Smooth muscle cell (in vitro differentiated cells): ENCODE measurements around the gene ETV6. TPM values are rescaled to one million over a fixed set of nuclear protein-coding genes. Genes with fewer than 3 reads are reported as not detected.

Experiments
- DNase-seq: peaks from one replicate; lab custom pipeline; 2025; ENCODE audit not compliant: unreplicated experiment; lab: John Stamatoyannopoulos, UW
- H2AFZ ChIP-seq: fragments of 200-600 bp; sonication (generic); 2 replicates; pipeline ENCODE4 v1.6.0; 2016; ENCODE audit warnings: antibody characterized with exemption, low read depth, mild to moderate bottlenecking
- H3F3A ChIP-seq: fragments of 200-600 bp; sonication (generic); 2 replicates; pipeline ENCODE4 v1.6.0; 2017; ENCODE audit warnings: antibody characterized with exemption, low read depth
- H3K27ac ChIP-seq: fragments of 200-600 bp; sonication (generic); 2 replicates; pipeline ENCODE4 v1.5.1; 2016; ENCODE audit warnings: low read depth, mild to moderate bottlenecking
- H3K27me3 ChIP-seq: fragments of 200-600 bp; sonication (generic); 2 replicates; pipeline ENCODE4 v1.6.1; 2016; ENCODE audit warnings: low read depth, mild to moderate bottlenecking
- H3K36me3 ChIP-seq: fragments of 200-600 bp; sonication (generic); 2 replicates; pipeline ENCODE4 v1.5.1; 2016; ENCODE audit warnings: low read depth
- H3K4me1 ChIP-seq: fragments of 200-600 bp; sonication (generic); 2 replicates; pipeline ENCODE4 v1.5.1; 2016; ENCODE audit warnings: low read depth
- H3K4me2 ChIP-seq: fragments of 200-600 bp; sonication (generic); 2 replicates; pipeline ENCODE4 v1.6.0; 2016; ENCODE audit warnings: mild to moderate bottlenecking
- H3K4me3 ChIP-seq: fragments of 200-600 bp; sonication (generic); 2 replicates; pipeline ENCODE4 v1.5.1; 2016; ENCODE audit warnings: mild to moderate bottlenecking
- H3K79me2 ChIP-seq: fragments of 200-600 bp; sonication (generic); 2 replicates; pipeline ENCODE4 v1.6.0; 2016; ENCODE audit warnings: low read depth, mild to moderate bottlenecking
- H3K9ac ChIP-seq: fragments of 200-600 bp; sonication (generic); 2 replicates; pipeline ENCODE4 v1.6.0; 2016; ENCODE audit warnings: low read depth
- H3K9me3 ChIP-seq: fragments of 200-600 bp; sonication (generic); replicated peaks from 2 replicates; pipeline ENCODE4 v1.5.1; 2016; ENCODE audit warnings: low read depth
- H4K20me1 ChIP-seq: fragments of 200-600 bp; sonication (generic); 2 replicates; pipeline ENCODE4 v1.6.0; 2016; ENCODE audit warnings: low read depth
- CTCF ChIP-seq: fragments of 200-600 bp; sonication (generic); IDR thresholded peaks from 2 replicates; pipeline ENCODE4 v1.5.1; 2017; ENCODE audit warnings: borderline replicate concordance, mild to moderate bottlenecking, antibody characterized with exemption; ENCODE audit not compliant: insufficient read depth, poor library complexity, severe bottlenecking
- WGBS: methylation state at CpG from one replicate; pipeline ENCODE4 v1.1.7; 2016; ENCODE audit warnings: low lambda C conversion rate; 5-methylcytosine and 5-hydroxymethylcytosine counted together
- polyA plus RNA-seq: library from polyadenylated mRNA; unstranded; fragments of >200 nt; fragmentation: Nextera tagmentation; extraction: Ambion mirVana; gene quantifications from 2 replicates; pipeline ENCODE4 v1.2.1, GENCODE V29; 2016
- total RNA-seq: library from RNA; depleted of rRNA; stranded (reverse); fragments of >200 nt; gene quantifications from 2 replicates; pipeline ENCODE4 v1.2.3, GENCODE V29; 2014

The ETV6 gene
- total and polyA plus RNA-seq, 2 experiments from 2014 or later: 11.5 to 23.8 TPM

- no peak overlapping the region for H3K9ac ChIP-seq
- H3K9me3 ChIP-seq: no peaks in the 10 kb centered on the region
- peaks cover 95% of the 10 kb centered on the region for H3K79me2 ChIP-seq
Measured at GRCh38 chr12:11689591-11690186, 40.2 kb downstream of the ETV6 start.

GRCh38 chr12:11693067-11693466, 43.6 kb downstream of the ETV6 start:
- peaks cover 26% of the 10 kb centered on the region for H4K20me1 ChIP-seq
- peaks cover 5% of the 10 kb centered on the region for H3K4me1 ChIP-seq
- no peak overlapping the region for H2AFZ ChIP-seq
- no peak for DNase-seq
- no peak overlapping the region for H3K9ac ChIP-seq
- H3K36me3 ChIP-seq: no peaks in the 10 kb centered on the region
- no peak for TF ChIP-seq CTCF
- no peaks in the 10 kb centered on the region for H3K9me3 ChIP-seq
- over 99% methylated on average over 6 of the region's 6 CpGs for whole genome bisulfite sequencing
- peaks cover 3% of the 10 kb centered on the region for H3F3A ChIP-seq
- no peak overlapping the region for H3K4me3 ChIP-seq
- H3K27me3 ChIP-seq: no peaks in the 10 kb centered on the region
- no peak overlapping the region for H3K27ac ChIP-seq
- H3K79me2 ChIP-seq: peaks cover 100% of the 10 kb centered on the region
- no peak overlapping the region for H3K4me2 ChIP-seq

More at GRCh38 chr12:11689591-11690186, 40.2 kb downstream of the ETV6 start:
- 84% methylated on average over 10 of the region's 10 CpGs for WGBS
- H3K27me3 ChIP-seq: no peaks in the 10 kb centered on the region
- H3K4me1 ChIP-seq: peaks cover 21% of the 10 kb centered on the region
- no peak overlapping the region for H2AFZ ChIP-seq
- no peak for TF ChIP-seq CTCF
- H3K4me2 ChIP-seq: no peak overlapping the region
- H4K20me1 ChIP-seq: peaks cover 4% of the 10 kb centered on the region
- peaks cover 8% of the 10 kb centered on the region for H3F3A ChIP-seq
- no peak overlapping the region for H3K4me3 ChIP-seq
- no peak overlapping the region for H3K27ac ChIP-seq
- no peak for DNase-seq
- no peaks in the 10 kb centered on the region for H3K36me3 ChIP-seq

- H3K36me3 ChIP-seq: no peaks in the 10 kb centered on the region
- H3K4me1 ChIP-seq: peaks cover 5% of the 10 kb centered on the region
- H3F3A ChIP-seq: peaks cover 3% of the 10 kb centered on the region
- H3K4me3 ChIP-seq: no peak overlapping the region
- no peak overlapping the region for H3K9ac ChIP-seq
- no peak for TF ChIP-seq CTCF
- H3K27ac ChIP-seq: no peak overlapping the region
- no peaks in the 10 kb centered on the region for H3K9me3 ChIP-seq
- H3K27me3 ChIP-seq: no peaks in the 10 kb centered on the region
- peaks cover 100% of the 10 kb centered on the region for H3K79me2 ChIP-seq
- peaks cover 29% of the 10 kb centered on the region for H4K20me1 ChIP-seq
- H2AFZ ChIP-seq: no peak overlapping the region
- no peak overlapping the region for H3K4me2 ChIP-seq
- no peak for DNase-seq
Measured at GRCh38 chr12:11693601-11694000, 44.1 kb downstream of the ETV6 start.

- no peaks in the 10 kb centered on the region for H3K27me3 ChIP-seq
- no peak for DNase-seq
- H2AFZ ChIP-seq: no peak overlapping the region
- peaks cover 3% of the 10 kb centered on the region for H3F3A ChIP-seq
- no peak overlapping the region for H3K9ac ChIP-seq
- no peak overlapping the region for H3K27ac ChIP-seq
- H3K4me2 ChIP-seq: no peak overlapping the region
- no peak for TF ChIP-seq CTCF
- no peaks in the 10 kb centered on the region for H3K4me1 ChIP-seq
- 78% methylated on average over 5 of the region's 5 CpGs for WGBS
- no peak overlapping the region for H3K4me3 ChIP-seq
- no peaks in the 10 kb centered on the region for H3K36me3 ChIP-seq
- H3K79me2 ChIP-seq: peaks cover 100% of the 10 kb centered on the region
- no peaks in the 10 kb centered on the region for H3K9me3 ChIP-seq
- peaks cover 31% of the 10 kb centered on the region for H4K20me1 ChIP-seq
Measured at GRCh38 chr12:11694528-11694927, 45.1 kb downstream of the ETV6 start.
